Common myeloid progenitor, CD34-positive (primary cell): ENCODE measurements around the gene PALLD.

ENCODE experiments used
- CTCF ChIA-PET: fragments of 350-600 bp; sonication (Branson Sonifier 250); formaldehyde crosslinking; loops from one replicate; lab custom pipeline; 2021; ENCODE audit warnings: antibody characterized with exemption; lab: Charles Lee
- POLR2A ChIA-PET: fragments of 350-600 bp; sonication (Branson Sonifier 250); formaldehyde crosslinking; loops from one replicate; lab custom pipeline; 2021; ENCODE audit warnings: antibody characterized with exemption; lab: Charles Lee
- DNase-seq, 3 donors: peaks; one replicate each; pipeline versions ENCODE4 v3.0.0 to v3.0.0-alpha.2; 2013
- H3K27ac ChIP-seq, 2 experiments: 1 replicate in 1 of 2; 2 replicates in 1 of 2; pipeline ENCODE4 v1.7.0; 2013; ENCODE audit warnings: inconsistent platforms in 2 of 2, low read length in 2 of 2, mild to moderate bottlenecking in 2 of 2, low read depth in 1 of 2, moderate library complexity in 1 of 2; ENCODE audit not compliant: severe bottlenecking in 2 of 2, insufficient read depth in 1 of 2, poor library complexity in 1 of 2
- H3K27me3 ChIP-seq, 5 experiments: replicated peaks in 2 of 5; 1 replicate in 3 of 5; 2 replicates in 2 of 5; pipeline versions ENCODE4 v1.6.1 to v1.7.0; 2013; ENCODE audit warnings: low read length in 4 of 5, mild to moderate bottlenecking in 2 of 5, moderate library complexity in 2 of 5, inconsistent platforms in 1 of 5; ENCODE audit not compliant: insufficient read depth in 5 of 5, control insufficient read depth in 4 of 5
- H3K36me3 ChIP-seq, 4 experiments: 1 replicate in 2 of 4; 2 replicates in 2 of 4; pipeline versions ENCODE4 v1.6.1 to v1.7.0; 2013; ENCODE audit warnings: low read length in 3 of 4, control low read depth in 1 of 4, mild to moderate bottlenecking in 1 of 4; ENCODE audit not compliant: control insufficient read depth in 4 of 4, insufficient read depth in 4 of 4
- H3K4me1 ChIP-seq, 4 experiments: 1 replicate in 3 of 4; 2 replicates in 1 of 4; pipeline versions ENCODE4 v1.6.1 to v1.7.1; 2013; ENCODE audit warnings: low read length in 3 of 4, mild to moderate bottlenecking in 3 of 4, control low read depth in 1 of 4, inconsistent platforms in 1 of 4, moderate library complexity in 1 of 4; ENCODE audit not compliant: control insufficient read depth in 4 of 4, insufficient read depth in 4 of 4; ENCODE audit errors: control extremely low read depth in 1 of 4
- H3K4me3 ChIP-seq, 7 experiments: 1 replicate in 4 of 7; 2 replicates in 3 of 7; pipeline versions ENCODE4 v1.5.1 to v1.7.0; 2013; ENCODE audit warnings: mild to moderate bottlenecking in 7 of 7, low read length in 6 of 7, moderate library complexity in 6 of 7, inconsistent platforms in 2 of 7, low read depth in 2 of 7, control low read depth in 1 of 7; ENCODE audit not compliant: insufficient read depth in 4 of 7, control insufficient read depth in 1 of 7; ENCODE audit errors: extremely low read depth in 1 of 7
- H3K9me3 ChIP-seq, 5 experiments: 1 replicate in 4 of 5; 2 replicates in 1 of 5; pipeline versions ENCODE4 v1.6.1 to v1.7.1; 2013; ENCODE audit warnings: low read length in 4 of 5, mild to moderate bottlenecking in 2 of 5, inconsistent platforms in 1 of 5, low read depth in 1 of 5, moderate library complexity in 1 of 5; ENCODE audit not compliant: control insufficient read depth in 4 of 5, insufficient read depth in 2 of 5; ENCODE audit errors: control extremely low read depth in 1 of 5
- WGBS: methylation state at CpG from one replicate; pipeline ENCODE4 v1.1.5; 2013; ENCODE audit not compliant: insufficient coverage; 5-methylcytosine and 5-hydroxymethylcytosine counted together

PALLD gene

GRCh38 chr4:168562041-168562571 is 65.3 kb downstream of the PALLD start:
- POLR2A ChIA-PET: interaction anchor here (0.6 kb wide), 1 partner anchor 21 kb away, joined by 3 read pairs; no protein-coding TSS in a partner anchor
- no peaks in the 10 kb centered on the region for H3K4me1 ChIP-seq
- no CpG with 5 or more reads among the region's 3 CpGs for WGBS
- H3K9me3 ChIP-seq: no peaks in the 10 kb centered on the region
- no peak overlapping the region for H3K4me3 ChIP-seq
- DNase-seq: no peak
- CTCF ChIA-PET: interaction anchor here (1.6 kb wide), 1 partner anchor 11 kb away, joined by 3 read pairs; no protein-coding TSS in a partner anchor
- no peak overlapping the region for H3K27ac ChIP-seq
- no peaks in the 10 kb centered on the region for H3K27me3 ChIP-seq
- H3K36me3 ChIP-seq: no peaks in the 10 kb centered on the region

- no peaks in the 10 kb centered on the region for H3K36me3 ChIP-seq
- POLR2A ChIA-PET: no interaction called here
- DNase-seq: no peak
- H3K9me3 ChIP-seq: no peaks in the 10 kb centered on the region
- H3K4me1 ChIP-seq: no peaks in the 10 kb centered on the region
- H3K4me3 ChIP-seq: no peak overlapping the region
- H3K27me3 ChIP-seq: no peaks in the 10 kb centered on the region
- WGBS: 100% methylated on average over 1 of the region's 3 CpGs
- CTCF ChIA-PET: no interaction called here
- H3K27ac ChIP-seq: no peak overlapping the region
Observed at GRCh38 chr4:168564023-168564422, 67.2 kb downstream of the PALLD start.

- WGBS: 100% methylated on average over 2 of the region's 2 CpGs
- CTCF ChIA-PET: interaction anchor here (1.0 kb wide), 1 partner anchor 356 kb away, joined by 4 read pairs; no protein-coding TSS in a partner anchor
- Histone ChIP-seq H3K27ac (no peak overlapping the region), H3K27me3 (no peaks in the 10 kb centered on the region), H3K4me3 (no peak overlapping the region), H3K4me1 (no peaks in the 10 kb centered on the region), H3K9me3 (no peaks in the 10 kb centered on the region), H3K36me3 (no peaks in the 10 kb centered on the region)
- DNase-seq: no peak
- POLR2A ChIA-PET: no interaction called here
Observed at GRCh38 chr4:168565130-168565529, 68.3 kb downstream of the PALLD start.

GRCh38 chr4:168566726-168567125 is 69.9 kb downstream of the PALLD start:
- H3K27me3 ChIP-seq: no peaks in the 10 kb centered on the region
- no peaks in the 10 kb centered on the region for H3K4me1 ChIP-seq
- H3K4me3 ChIP-seq: no peak overlapping the region
- no peak overlapping the region for H3K27ac ChIP-seq
- no peak for DNase-seq
- POLR2A ChIA-PET: no interaction called here
- no peaks in the 10 kb centered on the region for H3K9me3 ChIP-seq
- CTCF ChIA-PET: interaction anchor here (1.1 to 1.4 kb wide), 2 partner anchors 14 to 19 kb away, joined by 3 to 4 read pairs; no protein-coding TSS in a partner anchor
- H3K36me3 ChIP-seq: no peaks in the 10 kb centered on the region

GRCh38 chr4:168569066-168569930 is 72.4 kb downstream of the PALLD start:
- WGBS: 81% methylated on average over 5 of the region's 9 CpGs
- peak in 2 of 3 donors; percentile 9 to 52 for DNase-seq
- POLR2A ChIA-PET: no interaction called here

GRCh38 chr4:168569931-168570276 is 73.1 kb downstream of the PALLD start:
- no peak for DNase-seq
- Histone ChIP-seq H3K9me3 (no peaks in the 10 kb centered on the region), H3K27me3 (no peaks in the 10 kb centered on the region), H3K27ac (no peak overlapping the region), H3K4me1 (no peaks in the 10 kb centered on the region), H3K36me3 (no peaks in the 10 kb centered on the region), H3K4me3 (no peak overlapping the region)
- WGBS: 94% methylated on average over 6 of the region's 9 CpGs
- ChIA-PET CTCF (no interaction called here), POLR2A (no interaction called here)

More at GRCh38 chr4:168569066-168569930, 72.4 kb downstream of the PALLD start:
- Histone ChIP-seq H3K4me1 (no peaks in the 10 kb centered on the region), H3K9me3 (no peaks in the 10 kb centered on the region), H3K27ac (no peak overlapping the region), H3K4me3 (no peak overlapping the region), H3K27me3 (no peaks in the 10 kb centered on the region), H3K36me3 (no peaks in the 10 kb centered on the region)
- CTCF ChIA-PET: interaction anchor here (0.6 kb wide), 1 partner anchor 1564 kb away, joined by 3 read pairs; no protein-coding TSS in a partner anchor

GRCh38 chr4:168570466-168570865 is 73.6 kb downstream of the PALLD start:
- ChIA-PET CTCF (no interaction called here), POLR2A (no interaction called here)
- no peak for DNase-seq
- no peak overlapping the region for H3K4me3 ChIP-seq
- H3K27me3 ChIP-seq: no peaks in the 10 kb centered on the region
- no peaks in the 10 kb centered on the region for H3K36me3 ChIP-seq
- no peak overlapping the region for H3K27ac ChIP-seq
- no peaks in the 10 kb centered on the region for H3K4me1 ChIP-seq
- no peaks in the 10 kb centered on the region for H3K9me3 ChIP-seq
